K562 (cell line): ENCODE measurements around the gene NDUFS8. TPM values are rescaled to one million over a fixed set of nuclear protein-coding genes. Genes with fewer than 3 reads are reported as not detected.
A peak's percentile ranks its signal among the peaks of the same experiment; 100 is the strongest.

Experiments
- BCL6 ChIP-seq: fragments of 250-450 bp; sonication (Bioruptor Pico); IDR thresholded peaks from 2 replicates; pipeline ENCODE4 v1.4.0; 2020
- BRD4 ChIP-seq: fragments of 200-600 bp; sonication (generic); IDR thresholded peaks from 2 replicates; pipeline ENCODE4 v1.6.1; 2017; ENCODE audit warnings: inconsistent platforms
- CREM ChIP-seq: IDR thresholded peaks from 2 replicates; pipeline ENCODE4 v1.6.1; 2014; ENCODE audit warnings: antibody characterized with exemption, low read depth
- ETV5 ChIP-seq: sonication (generic); formaldehyde crosslinking; IDR thresholded peaks from 2 replicates; pipeline ENCODE4 v1.4.0; 2020; ENCODE audit warnings: low read depth, mild to moderate bottlenecking, missing genetic modification reagents
- HLTF ChIP-seq: fragments of 450-650 bp; IDR thresholded peaks from 2 replicates; pipeline ENCODE4 v1.6.1; 2016
- NCOR1 ChIP-seq: fragments of 450-650 bp; IDR thresholded peaks from 2 replicates; pipeline ENCODE4 v1.6.1; 2016; ENCODE audit warnings: mild to moderate bottlenecking, moderate library complexity
- NONO ChIP-seq, 2 experiments: fragments of 200-400 bp in 1 of 2; fragments of 450-650 bp in 1 of 2; formaldehyde crosslinking in 1 of 2; IDR thresholded peaks; 2 replicates each; pipeline ENCODE4 v1.6.1; 2017; ENCODE audit warnings: low read depth in 2 of 2, mild to moderate bottlenecking in 2 of 2, moderate library complexity in 2 of 2, low read length in 1 of 2
- RB1 ChIP-seq: fragments of 450-650 bp; IDR thresholded peaks from 2 replicates; pipeline ENCODE4 v1.6.1; 2017; ENCODE audit warnings: low read depth, mild to moderate bottlenecking
- RBM34 ChIP-seq: fragments of 200-400 bp; formaldehyde crosslinking; IDR thresholded peaks from 2 replicates; pipeline ENCODE4 v1.6.1; 2018; ENCODE audit warnings: low read length, borderline replicate concordance; ENCODE audit not compliant: insufficient read depth
- SAFB2 ChIP-seq: fragments of 200-400 bp; formaldehyde crosslinking; IDR thresholded peaks from 2 replicates; pipeline ENCODE4 v1.6.1; 2018; ENCODE audit warnings: borderline replicate concordance, low read length, low read depth, moderate library complexity; ENCODE audit not compliant: severe bottlenecking
- SREBF2 ChIP-seq: sonication (generic); formaldehyde crosslinking; IDR thresholded peaks from 2 replicates; pipeline ENCODE4 v1.4.0; 2020; ENCODE audit warnings: mild to moderate bottlenecking, missing genetic modification reagents
- TEAD1 ChIP-seq, 2 experiments: fragments of 450-650 bp in 1 of 2; sonication (generic) in 1 of 2; formaldehyde crosslinking; IDR thresholded peaks; 2 replicates each; pipeline versions ENCODE4 v1.4.0 to v1.8.0; 2020 to 2022; ENCODE audit warnings: mild to moderate bottlenecking in 2 of 2, missing genetic modification reagents in 1 of 2
- TRIM24 ChIP-seq, 2 experiments: fragments of 450-650 bp; IDR thresholded peaks; 2 replicates each; pipeline ENCODE4 v1.6.1; 2016
- ZBTB40 ChIP-seq, 2 experiments: fragments of 450-650 bp in 1 of 2; sonication (generic) in 1 of 2; formaldehyde crosslinking in 1 of 2; IDR thresholded peaks; 2 replicates each; pipeline versions ENCODE4 v1.7.1 to v1.9.0; 2016 to 2022; ENCODE audit warnings: inconsistent platforms in 1 of 2, mild to moderate bottlenecking in 1 of 2, missing genetic modification reagents in 1 of 2
- ZNF124 ChIP-seq: sonication (generic); formaldehyde crosslinking; IDR thresholded peaks from 2 replicates; pipeline ENCODE4 v1.8.1; 2022; ENCODE audit warnings: missing genetic modification reagents
- ZNF23 ChIP-seq: fragments of 250-450 bp; sonication (Bioruptor Pico); IDR thresholded peaks from 2 replicates; pipeline ENCODE4 v1.4.0; 2020; ENCODE audit warnings: mild to moderate bottlenecking
- polyA plus RNA-seq, 8 experiments: library from polyadenylated mRNA; depleted of rRNA in 4 of 8; stranded (reverse) in 5 of 8; unstranded in 3 of 8; fragments of >200 nt; fragmentation: Nextera tagmentation in 2 of 8; fragmentation: Illumina TruSeq in 1 of 8; extraction: Ambion mirVana in 2 of 8; extraction: Trizol in 1 of 8; gene quantifications; 2 replicates each; pipeline versions ENCODE4 v1.2.1 to v1.2.3, GENCODE V29; 2011 to 2014; ENCODE audit warnings: inconsistent platforms in 1 of 8, missing spikeins in 1 of 8
- total RNA-seq, 7 experiments: library from RNA; depleted of rRNA in 6 of 7; stranded (reverse); fragments of >200 nt in 6 of 7; fragmentation: Illumina TruSeq in 2 of 7; extraction: Trizol in 2 of 7; gene quantifications; 2 replicates each; pipeline versions ENCODE4 v1.2.1 to v1.2.3, GENCODE V29; 2011 to 2021; ENCODE audit warnings: low replicate concordance in 1 of 7
- TF ChIP-seq, protein P1 (sequence below): fragments of 450-650 bp; IDR thresholded peaks from 2 replicates; pipeline ENCODE4 v1.6.1; 2016

NDUFS8 gene
- total and polyA plus RNA-seq, 9 of the 15 experiments (the other 6 are each of a cell fraction or from before 2014, with no cell fraction given): 36.5 to 351 (median 101) TPM

- TF ChIP-seq RB1 (no peak), ZBTB40 (IDR thresholded peaks at IDR 0.05) (no peak), ZBTB40 (CRISPR knock-in tag; IDR thresholded peaks at IDR 0.05) (no peak), NCOR1 (peak; percentile 82), HLTF (no peak), ZNF124 (CRISPR knock-in tag) (no peak), SREBF2 (CRISPR knock-in tag) (no peak), BRD4 (no peak), RBM34 (no peak), TEAD1 (CRISPR knock-in tag; IDR thresholded peaks at IDR 0.05) (peak; percentile 29 to 58; a peak in 1 of 4 replicates), TRIM24 (IDR thresholded peaks at IDR 0.05) (peak; percentile 62 to 76), ETV5 (CRISPR knock-in tag) (no peak), NONO (IDR thresholded peaks at IDR 0.05; ENCODE audit: low read depth in 2 of 2, low read length in 1 of 2) (no peak), SAFB2 (no peak), BCL6 (CRISPR knock-in tag) (no peak), ZNF23 (CRISPR knock-in tag) (no peak), CREM (peak; percentile 58)
- TF ChIP-seq, protein P1, sequence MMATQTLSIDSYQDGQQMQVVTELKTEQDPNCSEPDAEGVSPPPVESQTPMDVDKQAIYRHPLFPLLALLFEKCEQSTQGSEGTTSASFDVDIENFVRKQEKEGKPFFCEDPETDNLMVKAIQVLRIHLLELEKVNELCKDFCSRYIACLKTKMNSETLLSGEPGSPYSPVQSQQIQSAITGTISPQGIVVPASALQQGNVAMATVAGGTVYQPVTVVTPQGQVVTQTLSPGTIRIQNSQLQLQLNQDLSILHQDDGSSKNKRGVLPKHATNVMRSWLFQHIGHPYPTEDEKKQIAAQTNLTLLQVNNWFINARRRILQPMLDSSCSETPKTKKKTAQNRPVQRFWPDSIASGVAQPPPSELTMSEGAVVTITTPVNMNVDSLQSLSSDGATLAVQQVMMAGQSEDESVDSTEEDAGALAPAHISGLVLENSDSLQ: no peak
These were observed 20.9 kb upstream of the NDUFS8 start (continued) for GRCh38 chr11:68009391-68010089.
